ENCODE results near the gene TPST2.
"Not testable (repeated sequence)": the region's sequence is repeated elsewhere in the genome, so short reads cannot be mapped to it uniquely, and the experiment has no call there.

Gene TPST2

DNA sequence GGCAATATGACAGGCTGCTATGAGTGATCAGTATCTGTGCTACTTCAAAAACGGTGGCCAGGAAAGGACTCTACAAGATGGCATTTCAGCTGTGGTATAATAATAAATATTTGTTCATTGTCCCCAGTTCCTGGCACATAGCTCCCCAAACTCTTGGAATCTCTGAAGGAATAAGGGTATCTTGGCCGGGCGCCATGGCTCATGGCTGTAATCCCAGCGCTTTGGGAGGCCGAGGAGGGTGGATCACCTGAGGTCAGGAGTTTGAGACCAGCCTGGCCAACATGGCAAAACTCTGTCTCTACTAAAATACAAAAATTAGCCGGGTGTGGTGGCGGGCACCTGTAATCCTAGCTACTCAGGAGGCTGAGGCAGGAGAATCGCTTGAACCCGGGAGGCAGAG is 61.4 kb downstream of the TPST2 start:
- peaks cover 95% of the 10 kb centered on the region for H3K36me3 ChIP-seq (ENCODE audit: control insufficient read depth, insufficient read depth, low read length)
- H3K4me1 ChIP-seq (ENCODE audit: control insufficient read depth, insufficient read depth, low read length); H3K9me3 ChIP-seq (ENCODE audit: control insufficient read depth, insufficient read depth, low read depth, low read length); H3K27ac ChIP-seq (ENCODE audit: low read depth, low read length); H3K9ac ChIP-seq (ENCODE audit: low read length); H3K4me3 ChIP-seq (ENCODE audit: low read depth, low read length); H3K27me3 ChIP-seq (ENCODE audit: control insufficient read depth, insufficient read depth, low read length): not testable (repeated sequence)

DNA sequence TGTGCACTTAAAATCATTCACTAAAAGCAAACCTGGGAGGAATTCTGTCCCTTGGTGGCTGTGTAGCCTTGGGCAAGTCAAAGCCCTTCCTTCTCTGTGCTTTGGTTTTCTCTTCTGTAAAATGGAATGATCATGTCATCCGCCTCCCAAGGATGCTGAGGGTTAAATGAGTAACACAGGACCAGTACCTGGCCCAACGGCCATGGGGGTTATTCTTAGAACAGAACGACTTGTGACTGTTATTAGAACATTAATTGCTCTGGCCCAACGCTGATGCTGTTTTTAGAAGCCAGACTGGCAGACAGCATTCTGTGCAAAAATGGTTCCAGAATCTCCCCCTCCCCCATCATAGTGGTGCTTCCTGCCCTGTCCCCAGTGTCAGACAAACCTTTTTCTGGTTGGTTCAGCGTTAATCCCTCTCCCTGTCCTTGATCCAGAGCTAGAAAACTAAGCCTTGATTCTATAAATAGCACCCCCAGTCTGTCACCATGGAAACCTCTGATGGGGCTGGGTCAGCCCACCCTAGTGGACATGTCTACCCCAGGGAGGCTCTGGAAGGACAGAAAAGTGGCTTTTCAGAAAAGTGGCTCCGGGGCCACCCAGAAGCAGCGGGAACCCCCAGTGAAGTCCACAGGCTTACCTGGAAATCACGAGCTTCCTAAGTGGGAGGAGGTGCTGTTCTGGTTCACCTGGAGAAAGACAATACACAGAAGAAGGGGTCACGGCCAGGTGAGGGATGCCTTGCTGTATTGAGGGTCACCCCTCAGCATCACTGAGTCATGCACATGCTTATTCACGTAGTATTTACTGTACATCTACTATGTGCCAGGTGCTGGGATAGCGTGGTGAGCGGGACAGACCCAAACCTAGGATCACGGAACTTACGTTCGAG is 62.1 kb downstream of the TPST2 start:
- Histone ChIP-seq H3K4me3 (ENCODE audit: low read depth, low read length) (no peak overlapping the region), H3K27me3 (ENCODE audit: control insufficient read depth, insufficient read depth, low read length) (no peaks in the 10 kb centered on the region), H3K27ac (ENCODE audit: low read depth, low read length) (no peak overlapping the region), H3K9ac (ENCODE audit: low read length) (peak overlapping the region; percentile 20), H3K9me3 (ENCODE audit: control insufficient read depth, insufficient read depth, low read depth, low read length) (no peaks in the 10 kb centered on the region), H3K36me3 (ENCODE audit: control insufficient read depth, insufficient read depth, low read length) (peaks cover 88% of the 10 kb centered on the region), H3K4me1 (ENCODE audit: control insufficient read depth, insufficient read depth, low read length) (no peaks in the 10 kb centered on the region)

DNA sequence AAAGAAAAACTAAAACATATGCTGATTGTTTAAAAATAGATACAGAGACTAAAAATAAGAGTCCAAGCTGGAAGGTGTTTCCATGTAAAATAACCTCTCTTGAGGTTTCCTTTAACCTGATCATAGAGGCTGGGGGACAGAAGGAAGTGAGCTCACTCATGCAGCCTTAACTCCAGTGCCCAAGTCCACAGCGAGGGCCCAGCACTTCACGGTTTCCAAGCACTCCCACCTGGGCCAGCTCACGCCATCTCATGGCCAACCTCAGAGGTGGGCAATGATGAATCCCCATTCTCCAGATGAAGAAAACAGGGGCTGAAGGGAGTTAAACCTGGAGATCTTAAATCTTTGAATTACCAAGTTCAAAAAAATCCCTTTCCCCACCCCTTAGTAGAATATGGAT is 62.8 kb downstream of the TPST2 start:
- Histone ChIP-seq H3K27ac (ENCODE audit: low read depth, low read length) (no peak overlapping the region), H3K27me3 (ENCODE audit: control insufficient read depth, insufficient read depth, low read length) (no peaks in the 10 kb centered on the region), H3K9ac (ENCODE audit: low read length) (no peak overlapping the region), H3K36me3 (ENCODE audit: control insufficient read depth, insufficient read depth, low read length) (peaks cover 84% of the 10 kb centered on the region), H3K4me1 (ENCODE audit: control insufficient read depth, insufficient read depth, low read length) (no peaks in the 10 kb centered on the region), H3K9me3 (ENCODE audit: control insufficient read depth, insufficient read depth, low read depth, low read length) (no peaks in the 10 kb centered on the region), H3K4me3 (ENCODE audit: low read depth, low read length) (no peak overlapping the region)

DNA sequence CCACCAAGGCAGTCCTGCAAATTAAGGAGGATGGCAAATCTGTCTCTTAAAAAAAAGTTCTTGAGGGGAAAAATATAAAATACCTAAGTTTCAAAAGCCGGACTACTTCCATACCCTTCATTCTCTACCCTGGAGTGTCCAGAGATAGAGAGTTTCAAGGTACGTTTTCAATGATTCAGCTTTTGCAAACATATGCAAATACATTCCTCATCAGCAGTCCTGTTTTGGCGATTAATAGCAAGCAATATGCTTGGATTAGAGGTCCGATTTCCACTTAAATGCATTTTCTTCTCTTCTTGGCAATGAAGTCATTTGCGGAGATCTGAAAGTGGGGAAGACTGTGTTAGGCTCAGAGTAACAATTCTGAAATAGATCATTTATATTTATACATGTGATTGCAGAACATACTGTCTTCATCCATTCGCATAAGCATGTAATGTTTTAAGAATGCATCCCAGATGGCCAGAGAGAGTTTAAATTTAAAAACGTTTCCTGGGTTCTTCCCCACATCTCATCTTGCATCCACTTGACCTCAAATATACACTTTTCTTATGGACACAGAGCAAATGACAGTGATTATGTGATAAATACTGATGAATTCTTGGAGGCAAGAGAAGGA is 63.9 kb downstream of the TPST2 start:
- no peaks in the 10 kb centered on the region for H3K27me3 ChIP-seq (ENCODE audit: control insufficient read depth, insufficient read depth, low read length)
- H3K9ac ChIP-seq (ENCODE audit: low read length) = no peak overlapping the region
- no peaks in the 10 kb centered on the region for H3K9me3 ChIP-seq (ENCODE audit: control insufficient read depth, insufficient read depth, low read depth, low read length)
- no peak overlapping the region for H3K4me3 ChIP-seq (ENCODE audit: low read depth, low read length)
- no peak overlapping the region for H3K27ac ChIP-seq (ENCODE audit: low read depth, low read length)
- peaks cover 72% of the 10 kb centered on the region for H3K36me3 ChIP-seq (ENCODE audit: control insufficient read depth, insufficient read depth, low read length)
- no peaks in the 10 kb centered on the region for H3K4me1 ChIP-seq (ENCODE audit: control insufficient read depth, insufficient read depth, low read length)

DNA sequence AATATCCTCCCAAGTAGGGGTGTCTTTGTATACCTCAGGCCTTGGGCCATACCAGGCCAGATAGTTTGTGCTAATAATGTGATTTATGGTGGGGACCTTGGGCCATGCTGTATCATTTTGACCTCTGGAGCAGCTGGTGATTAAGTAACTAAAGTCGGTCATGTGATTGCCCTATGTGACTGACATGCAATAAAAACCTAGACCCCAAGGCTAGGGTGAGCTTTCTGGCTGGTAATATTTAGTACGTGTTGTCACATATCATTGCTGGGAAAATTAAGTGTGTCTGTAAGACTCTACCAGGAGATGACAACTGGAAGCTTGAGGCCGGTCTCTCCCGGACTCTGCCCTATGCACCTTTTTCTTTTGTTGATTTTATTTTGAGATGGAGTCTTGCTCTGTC is 65.1 kb downstream of the TPST2 start:
- H3K27ac ChIP-seq (ENCODE audit: low read depth, low read length) = no peak overlapping the region

DNA sequence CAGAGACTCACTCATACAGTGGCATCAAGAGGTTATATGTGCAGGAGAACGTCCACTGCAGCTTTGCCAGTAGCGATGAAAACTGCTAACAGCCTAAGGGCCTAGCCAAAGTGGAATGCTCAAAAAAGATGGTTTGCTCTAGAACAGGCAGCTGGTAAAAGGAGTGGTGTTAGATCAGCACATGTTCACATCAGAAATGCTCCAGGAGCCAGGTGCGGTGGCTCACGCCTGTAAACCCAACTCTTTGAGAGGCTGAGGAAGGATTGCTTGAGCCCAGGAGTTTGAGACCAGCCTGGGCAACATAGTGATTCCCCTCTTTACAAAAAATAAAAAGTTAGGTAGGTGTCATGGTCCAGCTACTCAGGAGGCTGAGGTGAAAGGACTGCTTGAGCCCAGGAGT is 67.3 kb downstream of the TPST2 start:
- Histone ChIP-seq H3K27me3 (ENCODE audit: control insufficient read depth, insufficient read depth, low read length) (no peaks in the 10 kb centered on the region), H3K9ac (ENCODE audit: low read length) (no peak overlapping the region), H3K4me1 (ENCODE audit: control insufficient read depth, insufficient read depth, low read length) (no peaks in the 10 kb centered on the region), H3K9me3 (ENCODE audit: control insufficient read depth, insufficient read depth, low read depth, low read length) (no peaks in the 10 kb centered on the region), H3K4me3 (ENCODE audit: low read depth, low read length) (no peak overlapping the region), H3K27ac (ENCODE audit: low read depth, low read length) (no peak overlapping the region), H3K36me3 (ENCODE audit: control insufficient read depth, insufficient read depth, low read length) (peaks cover 40% of the 10 kb centered on the region)

More for the DNA sequence above, 65.1 kb downstream of the TPST2 start:
- no peaks in the 10 kb centered on the region for H3K9me3 ChIP-seq (ENCODE audit: control insufficient read depth, insufficient read depth, low read depth, low read length)
- H3K4me3 ChIP-seq (ENCODE audit: low read depth, low read length) = no peak overlapping the region
- H3K4me1 ChIP-seq (ENCODE audit: control insufficient read depth, insufficient read depth, low read length) = no peaks in the 10 kb centered on the region
- no peaks in the 10 kb centered on the region for H3K27me3 ChIP-seq (ENCODE audit: control insufficient read depth, insufficient read depth, low read length)
- H3K9ac ChIP-seq (ENCODE audit: low read length) = no peak overlapping the region
- H3K36me3 ChIP-seq (ENCODE audit: control insufficient read depth, insufficient read depth, low read length) = peaks cover 61% of the 10 kb centered on the region

DNA sequence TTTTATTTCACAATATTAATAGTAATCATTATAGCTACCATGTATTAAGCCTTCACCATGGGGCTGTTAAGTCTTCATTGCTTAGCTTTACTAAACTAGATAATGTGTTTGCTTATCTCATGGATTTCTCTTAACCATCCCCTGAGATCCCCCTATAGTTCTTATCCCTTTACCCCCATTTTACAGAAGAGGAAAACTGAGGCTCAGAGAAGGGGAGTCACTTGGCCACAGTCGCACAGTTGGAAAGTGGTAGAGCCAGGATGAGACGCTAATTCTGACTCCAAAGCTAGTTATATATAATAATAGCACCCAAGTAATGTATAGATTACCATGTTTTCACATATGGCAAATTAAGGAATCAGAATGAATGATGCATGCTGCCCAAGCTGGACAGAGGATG is 67.9 kb downstream of the TPST2 start:
- Histone ChIP-seq H3K9ac (ENCODE audit: low read length) (no peak overlapping the region), H3K36me3 (ENCODE audit: control insufficient read depth, insufficient read depth, low read length) (peaks cover 34% of the 10 kb centered on the region), H3K4me1 (ENCODE audit: control insufficient read depth, insufficient read depth, low read length) (no peaks in the 10 kb centered on the region)

DNA sequence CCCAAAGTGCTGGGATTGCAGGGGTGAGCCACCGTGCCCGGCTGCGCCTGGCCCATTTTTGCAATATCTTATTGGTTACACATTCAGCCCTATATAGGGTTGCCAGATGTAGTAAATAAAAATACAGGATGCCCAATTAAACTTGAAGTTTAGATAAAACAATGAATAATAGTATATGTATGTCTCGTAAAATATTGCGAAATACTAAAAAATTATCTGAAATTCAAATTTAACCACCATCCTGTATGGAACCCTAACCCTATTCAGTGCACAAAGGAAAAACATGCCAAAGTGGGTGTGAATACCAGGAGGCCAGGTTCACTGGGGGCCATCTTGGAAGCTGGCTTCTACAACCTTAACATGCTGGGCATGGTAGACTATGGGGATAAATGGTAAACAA is 72.5 kb downstream of the TPST2 start:
- Histone ChIP-seq H3K4me1 (ENCODE audit: control insufficient read depth, insufficient read depth, low read length) (peaks cover 7% of the 10 kb centered on the region; the same call in 1 of the 2 replicates), H3K4me3 (ENCODE audit: low read depth, low read length) (no peak overlapping the region), H3K9ac (ENCODE audit: low read length) (no peak overlapping the region), H3K9me3 (ENCODE audit: control insufficient read depth, insufficient read depth, low read depth, low read length) (no peaks in the 10 kb centered on the region), H3K27ac (ENCODE audit: low read depth, low read length) (no peak overlapping the region), H3K36me3 (ENCODE audit: control insufficient read depth, insufficient read depth, low read length) (0 out of 2 replicates have a peak, but pooled peaks cover under 1% of the 10 kb centered on the region), H3K27me3 (ENCODE audit: control insufficient read depth, insufficient read depth, low read length) (no peaks in the 10 kb centered on the region)

More for the DNA sequence above, 67.9 kb downstream of the TPST2 start:
- no peaks in the 10 kb centered on the region for H3K9me3 ChIP-seq (ENCODE audit: control insufficient read depth, insufficient read depth, low read depth, low read length)
- H3K4me3 ChIP-seq (ENCODE audit: low read depth, low read length) = no peak overlapping the region
- H3K27ac ChIP-seq (ENCODE audit: low read depth, low read length) = no peak overlapping the region
- no peaks in the 10 kb centered on the region for H3K27me3 ChIP-seq (ENCODE audit: control insufficient read depth, insufficient read depth, low read length)

DNA sequence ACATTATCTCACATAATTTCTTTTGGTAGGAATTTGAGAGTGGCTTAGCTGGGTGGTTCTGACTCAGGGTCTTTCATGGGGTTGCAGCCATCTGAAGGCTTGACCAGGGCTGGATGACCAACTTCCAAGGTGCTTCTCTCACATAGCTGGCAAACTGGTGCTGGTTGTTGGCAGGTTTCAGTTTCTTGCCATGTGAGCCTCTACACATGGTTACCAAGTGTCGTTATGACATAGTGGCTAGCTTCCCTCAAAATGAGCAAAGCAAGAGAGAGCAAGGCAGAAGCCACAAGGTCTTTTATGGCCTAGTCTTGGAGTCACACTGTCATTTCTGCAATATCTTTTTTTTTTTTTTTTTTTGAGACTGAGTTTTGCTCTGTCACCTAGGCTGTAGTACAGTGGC is 73.4 kb downstream of the TPST2 start:
- H3K27ac ChIP-seq (ENCODE audit: low read depth, low read length) = no peak overlapping the region
- no peak overlapping the region for H3K4me3 ChIP-seq (ENCODE audit: low read depth, low read length)
- no peaks in the 10 kb centered on the region for H3K9me3 ChIP-seq (ENCODE audit: control insufficient read depth, insufficient read depth, low read depth, low read length)
- H3K9ac ChIP-seq (ENCODE audit: low read length) = no peak overlapping the region
- peaks cover 7% of the 10 kb centered on the region; the same call in 1 of the 2 replicates for H3K4me1 ChIP-seq (ENCODE audit: control insufficient read depth, insufficient read depth, low read length)
- H3K27me3 ChIP-seq (ENCODE audit: control insufficient read depth, insufficient read depth, low read length) = no peaks in the 10 kb centered on the region
- H3K36me3 ChIP-seq (ENCODE audit: control insufficient read depth, insufficient read depth, low read length) = no peaks in the 10 kb centered on the region

DNA sequence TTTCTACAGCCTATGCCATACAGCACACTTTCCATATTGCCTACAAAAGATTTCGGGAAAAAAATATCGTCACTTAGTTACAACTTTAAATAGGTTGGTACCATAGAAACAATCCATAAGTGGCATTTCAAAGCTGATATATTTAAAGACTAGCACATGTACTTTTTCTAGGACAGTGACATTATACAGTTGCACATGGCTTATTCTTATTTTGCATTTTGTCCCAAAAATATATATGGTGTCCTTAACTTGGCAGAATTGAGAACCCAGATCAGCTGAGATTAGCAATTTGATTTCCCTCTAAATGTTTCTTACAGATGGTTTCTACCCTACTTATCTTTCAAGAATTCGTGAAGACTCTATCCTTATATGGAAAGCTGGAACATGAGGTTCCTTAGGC is 74.0 kb downstream of the TPST2 start:
- Histone ChIP-seq H3K9me3 (ENCODE audit: control insufficient read depth, insufficient read depth, low read depth, low read length) (no peaks in the 10 kb centered on the region), H3K36me3 (ENCODE audit: control insufficient read depth, insufficient read depth, low read length) (no peaks in the 10 kb centered on the region), H3K9ac (ENCODE audit: low read length) (no peak overlapping the region), H3K27ac (ENCODE audit: low read depth, low read length) (no peak overlapping the region), H3K4me1 (ENCODE audit: control insufficient read depth, insufficient read depth, low read length) (peaks cover 7% of the 10 kb centered on the region; the same call in 1 of the 2 replicates), H3K27me3 (ENCODE audit: control insufficient read depth, insufficient read depth, low read length) (no peaks in the 10 kb centered on the region), H3K4me3 (ENCODE audit: low read depth, low read length) (no peak overlapping the region)

DNA sequence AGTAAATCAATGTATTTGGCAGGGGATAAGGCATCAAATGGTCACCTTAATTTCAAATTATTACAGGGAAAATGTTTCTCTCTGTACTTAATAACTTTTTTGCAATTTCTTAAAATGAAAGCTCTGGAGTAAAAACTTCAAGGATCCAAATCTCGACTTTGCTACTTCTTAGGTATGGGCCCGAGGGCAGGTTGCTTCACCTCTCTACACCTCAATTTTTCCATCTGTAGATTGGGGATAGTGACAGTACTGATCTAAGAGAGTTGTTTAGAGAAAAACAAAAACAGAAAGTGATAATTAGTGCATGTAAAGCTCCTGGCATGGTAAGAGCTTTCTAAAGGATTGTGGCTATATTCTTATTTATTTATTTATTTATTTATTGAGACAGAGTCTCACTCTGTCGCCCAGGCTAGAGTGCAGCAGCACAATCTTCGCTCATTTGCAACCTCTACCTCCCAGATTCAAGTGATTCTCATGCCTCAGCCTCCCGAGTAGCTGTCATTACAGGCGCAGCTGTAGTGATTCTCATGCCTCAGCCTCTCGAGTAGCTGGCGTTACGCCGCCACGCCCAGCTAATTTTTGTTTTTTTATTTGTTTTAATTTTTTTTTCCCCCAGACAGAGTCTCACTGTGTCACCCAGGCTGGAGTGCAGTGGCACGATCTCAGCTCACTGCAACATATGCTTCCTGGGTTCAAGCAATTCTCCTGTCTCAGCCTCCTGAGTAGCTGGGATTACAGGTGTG is 75.3 kb downstream of the TPST2 start:
- no peaks in the 10 kb centered on the region for H3K9me3 ChIP-seq (ENCODE audit: control insufficient read depth, insufficient read depth, low read depth, low read length)
- no peak overlapping the region for H3K27ac ChIP-seq (ENCODE audit: low read depth, low read length)
- no peaks in the 10 kb centered on the region for H3K27me3 ChIP-seq (ENCODE audit: control insufficient read depth, insufficient read depth, low read length)
- peaks cover 7% of the 10 kb centered on the region; the same call in 1 of the 2 replicates for H3K4me1 ChIP-seq (ENCODE audit: control insufficient read depth, insufficient read depth, low read length)
- no peak overlapping the region for H3K4me3 ChIP-seq (ENCODE audit: low read depth, low read length)
- H3K36me3 ChIP-seq (ENCODE audit: control insufficient read depth, insufficient read depth, low read length) = peaks cover 10% of the 10 kb centered on the region
- no peak overlapping the region for H3K9ac ChIP-seq (ENCODE audit: low read length)

Data from HUES6 (cell line).